UCSD-AML1 (cell line): ENCODE data around the gene B9D1.

Source experiments
- DNase-seq: peaks from one replicate; lab custom pipeline; 2025; ENCODE audit not compliant: unreplicated experiment; lab: John Stamatoyannopoulos, UW

Gene B9D1

GRCh38 chr17:19339341-19339815 lies 23.1 kb downstream of the B9D1 start:
- DNase-seq, result no peak

GRCh38 chr17:19338031-19338990 lies 24.2 kb downstream of the B9D1 start:
- DNase-seq, result peak; percentile 68

- DNase-seq, result no peak
These were observed 24.9 kb downstream of the B9D1 start for GRCh38 chr17:19337712-19338023.

- no peak for DNase-seq
These were observed 25.4 kb downstream of the B9D1 start for GRCh38 chr17:19336938-19337711.

- no peak for DNase-seq
These were observed 26.4 kb downstream of the B9D1 start for GRCh38 chr17:19335951-19336631.

GRCh38 chr17:19334331-19334730 lies 28.2 kb downstream of the B9D1 start:
- no peak for DNase-seq

- no peak for DNase-seq
These were observed 28.7 kb downstream of the B9D1 start for GRCh38 chr17:19333736-19334290.

GRCh38 chr17:19333132-19333440 lies 29.4 kb downstream of the B9D1 start:
- DNase-seq, result no peak

- DNase-seq, result no peak
These were observed 30.0 kb downstream of the B9D1 start for GRCh38 chr17:19332371-19333131.

GRCh38 chr17:19331543-19332245 lies 30.8 kb downstream of the B9D1 start:
- no peak for DNase-seq

- no peak for DNase-seq
These were observed 31.4 kb downstream of the B9D1 start for GRCh38 chr17:19331134-19331533.

GRCh38 chr17:19330271-19330670 lies 32.3 kb downstream of the B9D1 start:
- DNase-seq, result no peak

- no peak for DNase-seq
These were observed 32.7 kb downstream of the B9D1 start for GRCh38 chr17:19329839-19330238.

- no peak for DNase-seq
These were observed 33.4 kb downstream of the B9D1 start for GRCh38 chr17:19329136-19329535.

- no peak for DNase-seq
These were observed 34.0 kb downstream of the B9D1 start for GRCh38 chr17:19328441-19329061.

GRCh38 chr17:19327031-19327783 lies 35.3 kb downstream of the B9D1 start:
- DNase-seq, result no peak

- no peak for DNase-seq
These were observed 37.0 kb downstream of the B9D1 start for GRCh38 chr17:19325542-19325941.

- DNase-seq, result no peak
These were observed 39.7 kb downstream of the B9D1 start for GRCh38 chr17:19322861-19323260.

- DNase-seq, result no peak
These were observed 40.4 kb downstream of the B9D1 start for GRCh38 chr17:19322129-19322505.
